NCI-H128 (cell line): Measurements from ENCODE around the gene TMEM143.

Experiments
- DNase-seq: peaks from one replicate; lab custom pipeline; 2025; ENCODE audit not compliant: unreplicated experiment; lab: John Stamatoyannopoulos, UW

TMEM143 gene

GRCh38 chr19:48361912-48362311, 1.8 kb downstream of the TMEM143 start:
- DNase-seq: no peak

GRCh38 chr19:48359123-48359522, 4.6 kb downstream of the TMEM143 start:
- DNase-seq: no peak

GRCh38 chr19:48355365-48355954, 8.3 kb downstream of the TMEM143 start:
- DNase-seq: no peak

GRCh38 chr19:48354332-48354992, 9.3 kb downstream of the TMEM143 start:
- DNase-seq: no peak

GRCh38 chr19:48353677-48354076, 10.1 kb downstream of the TMEM143 start:
- no peak for DNase-seq

GRCh38 chr19:48351341-48351752, 12.4 kb downstream of the TMEM143 start:
- no peak for DNase-seq

- no peak for DNase-seq
Observed at GRCh38 chr19:48350856-48351255, 12.9 kb downstream of the TMEM143 start.

GRCh38 chr19:48348737-48349136, 15.0 kb downstream of the TMEM143 start:
- no peak for DNase-seq

GRCh38 chr19:48348045-48348444, 15.7 kb downstream of the TMEM143 start:
- DNase-seq: no peak

- no peak for DNase-seq
Observed at GRCh38 chr19:48346191-48346590, 17.5 kb downstream of the TMEM143 start.

GRCh38 chr19:48344892-48345291, 18.8 kb downstream of the TMEM143 start:
- no peak for DNase-seq

- DNase-seq: no peak
Observed at GRCh38 chr19:48342841-48343540, 20.7 kb downstream of the TMEM143 start.

GRCh38 chr19:48342414-48342738, 21.4 kb downstream of the TMEM143 start:
- DNase-seq: no peak

GRCh38 chr19:48341515-48342413, 22.0 kb downstream of the TMEM143 start:
- no peak for DNase-seq

- peak; percentile 19 for DNase-seq
Observed at GRCh38 chr19:48340995-48341394, 22.7 kb downstream of the TMEM143 start.

GRCh38 chr19:48338802-48339503, 24.8 kb downstream of the TMEM143 start:
- no peak for DNase-seq

- DNase-seq: no peak
Observed at GRCh38 chr19:48338253-48338755, 25.4 kb downstream of the TMEM143 start.

GRCh38 chr19:48333467-48334384, 30.0 kb downstream of the TMEM143 start:
- DNase-seq: peak; percentile 77

- peak; percentile 99 for DNase-seq
Observed at GRCh38 chr19:48332662-48333466, 30.9 kb downstream of the TMEM143 start.
